ENCODE results near the gene NTMT1.
"Not testable (repeated sequence)": the region's sequence is repeated elsewhere in the genome, so short reads cannot be mapped to it uniquely, and the experiment has no call there.

Gene NTMT1, protein sequence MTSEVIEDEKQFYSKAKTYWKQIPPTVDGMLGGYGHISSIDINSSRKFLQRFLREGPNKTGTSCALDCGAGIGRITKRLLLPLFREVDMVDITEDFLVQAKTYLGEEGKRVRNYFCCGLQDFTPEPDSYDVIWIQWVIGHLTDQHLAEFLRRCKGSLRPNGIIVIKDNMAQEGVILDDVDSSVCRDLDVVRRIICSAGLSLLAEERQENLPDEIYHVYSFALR

DNA sequence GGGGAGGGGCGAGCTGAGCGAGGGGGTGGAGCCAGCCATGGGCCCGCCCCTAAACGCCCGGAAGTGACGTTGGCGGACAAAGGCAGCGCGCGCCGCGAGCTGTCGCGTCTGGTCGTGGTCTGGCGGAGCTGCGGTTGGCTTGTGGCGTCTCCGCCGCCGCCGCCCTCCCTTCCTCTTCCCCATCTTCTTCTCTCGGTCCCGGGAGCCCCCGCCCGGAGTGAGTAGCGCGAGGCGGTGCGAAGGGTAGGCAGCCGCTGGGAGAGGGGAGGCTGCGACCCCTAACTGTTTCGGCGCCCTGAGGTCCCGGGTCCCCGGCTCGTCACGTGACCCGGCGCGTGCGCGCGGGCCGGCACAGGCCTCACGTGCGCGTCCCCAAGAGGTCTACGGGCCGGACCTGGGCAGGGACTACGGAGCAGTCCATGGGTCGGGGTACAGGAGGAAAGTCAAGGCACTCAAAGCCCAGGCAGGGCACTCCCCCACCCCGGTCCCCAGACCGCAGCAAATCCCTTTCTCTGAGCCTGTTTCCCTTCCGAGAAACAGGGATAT lies at the start of gene NTMT1:
Gene NTMT1 (plus strand): TSS at position 85 of the 546 bp plus-strand sequence. CDS start 6,541 bp downstream, outside the sequence.
- peak in 1 of 2 experiments; percentile 79 for DNase-seq

DNA sequence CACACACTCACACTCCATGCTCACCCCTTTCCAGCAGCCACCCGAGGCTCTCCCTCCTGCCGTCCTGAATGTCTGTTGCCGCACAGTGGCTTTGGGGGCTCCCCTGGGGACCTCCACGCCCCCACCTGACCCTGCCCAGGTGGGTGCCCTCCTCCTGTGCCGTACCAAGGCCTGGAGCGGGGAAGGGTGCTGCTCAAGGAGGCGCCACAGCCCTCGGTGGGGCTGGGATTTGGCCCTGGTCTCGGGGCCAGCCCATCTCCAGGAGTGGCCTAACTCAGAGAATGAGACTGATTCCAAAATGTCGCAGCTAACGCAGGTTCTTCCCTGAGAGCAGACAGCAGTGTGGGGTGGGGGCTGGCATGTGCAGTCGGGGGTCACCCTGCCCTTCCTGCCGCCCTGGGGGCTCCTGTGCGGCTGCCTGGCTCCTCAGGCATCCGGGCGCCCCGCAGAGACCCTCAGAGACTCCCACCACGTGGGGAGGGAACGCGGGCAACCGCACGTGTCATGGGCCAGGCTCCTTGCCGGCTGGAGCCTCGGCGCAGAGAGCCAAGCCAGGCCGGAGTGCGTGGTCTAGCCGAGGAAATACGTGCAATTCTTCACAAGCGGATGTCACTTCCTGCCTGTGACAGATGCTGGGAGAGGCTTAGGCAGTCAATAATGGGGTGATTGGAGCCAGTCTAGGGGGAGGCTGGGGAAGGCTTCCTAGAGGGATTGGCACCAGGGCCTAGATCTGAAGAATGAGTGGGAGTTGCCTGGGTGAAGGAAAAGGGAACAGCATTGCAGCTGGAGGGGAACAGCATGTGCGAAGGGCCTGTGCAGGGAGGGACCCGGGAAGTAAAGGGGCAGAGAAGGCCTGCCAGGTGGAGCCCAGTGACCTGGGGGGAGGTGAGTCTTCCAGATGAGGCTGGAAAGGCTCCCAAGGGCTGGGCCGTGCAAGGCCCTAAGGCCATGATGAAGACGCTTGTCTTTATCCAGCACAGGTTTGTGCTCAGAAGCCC lies 49.1 kb upstream of the NTMT1 start:
- DNase-seq = no peak

DNA sequence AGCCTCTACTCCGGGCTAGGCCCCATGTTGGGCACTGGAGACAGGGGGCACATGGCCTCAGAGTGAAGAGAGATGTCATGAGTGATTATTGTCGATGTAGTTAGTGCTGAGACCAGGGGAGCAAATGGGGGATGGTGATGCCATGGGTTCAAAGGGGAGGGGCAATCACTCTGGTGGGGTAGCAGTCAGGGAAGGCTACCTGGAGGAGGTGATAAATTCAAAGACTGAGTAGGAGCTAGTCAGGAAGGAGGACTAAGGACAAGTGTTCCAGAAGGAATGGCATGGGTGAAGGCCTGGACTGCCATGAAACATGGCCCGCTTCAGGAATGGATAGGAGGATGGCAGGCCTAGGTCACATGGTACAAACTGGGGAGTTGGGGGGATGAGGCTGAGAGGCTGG lies 46.7 kb upstream of the NTMT1 start:
- no peak for DNase-seq

DNA sequence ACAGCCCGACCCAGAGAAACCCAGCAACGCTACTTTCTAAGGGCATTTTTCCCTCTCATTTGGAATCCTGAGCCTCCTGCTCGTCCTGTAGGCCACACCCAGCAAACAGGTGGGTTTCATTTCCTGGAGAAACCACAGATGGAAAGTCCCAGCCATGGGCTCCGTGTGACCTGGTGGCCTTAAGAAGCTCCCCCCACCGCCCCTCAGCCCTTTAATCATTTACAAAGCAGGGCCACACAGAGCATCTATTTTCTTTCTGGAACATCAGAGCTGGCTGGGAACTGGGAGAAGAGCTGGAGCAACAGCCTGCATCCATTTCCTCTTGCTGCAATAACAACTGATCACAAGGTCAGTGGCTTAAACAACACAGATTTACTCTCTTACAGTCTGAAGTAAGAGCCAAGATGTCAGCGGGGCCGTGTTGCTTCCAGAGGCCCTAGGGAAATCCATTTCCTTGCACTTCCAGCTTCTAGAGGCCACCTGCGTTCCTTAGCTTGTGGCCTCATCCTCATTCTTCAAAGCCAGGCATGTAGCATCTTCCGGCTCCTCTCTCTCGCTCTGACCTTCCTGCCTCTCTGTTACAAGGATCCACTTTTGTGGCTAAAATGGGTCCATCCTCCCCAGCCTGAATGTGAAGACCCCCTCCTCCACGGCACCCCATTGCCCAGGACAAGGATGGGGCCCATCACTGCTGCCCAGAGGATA lies 45.6 kb upstream of the NTMT1 start:
- no peak for DNase-seq

DNA sequence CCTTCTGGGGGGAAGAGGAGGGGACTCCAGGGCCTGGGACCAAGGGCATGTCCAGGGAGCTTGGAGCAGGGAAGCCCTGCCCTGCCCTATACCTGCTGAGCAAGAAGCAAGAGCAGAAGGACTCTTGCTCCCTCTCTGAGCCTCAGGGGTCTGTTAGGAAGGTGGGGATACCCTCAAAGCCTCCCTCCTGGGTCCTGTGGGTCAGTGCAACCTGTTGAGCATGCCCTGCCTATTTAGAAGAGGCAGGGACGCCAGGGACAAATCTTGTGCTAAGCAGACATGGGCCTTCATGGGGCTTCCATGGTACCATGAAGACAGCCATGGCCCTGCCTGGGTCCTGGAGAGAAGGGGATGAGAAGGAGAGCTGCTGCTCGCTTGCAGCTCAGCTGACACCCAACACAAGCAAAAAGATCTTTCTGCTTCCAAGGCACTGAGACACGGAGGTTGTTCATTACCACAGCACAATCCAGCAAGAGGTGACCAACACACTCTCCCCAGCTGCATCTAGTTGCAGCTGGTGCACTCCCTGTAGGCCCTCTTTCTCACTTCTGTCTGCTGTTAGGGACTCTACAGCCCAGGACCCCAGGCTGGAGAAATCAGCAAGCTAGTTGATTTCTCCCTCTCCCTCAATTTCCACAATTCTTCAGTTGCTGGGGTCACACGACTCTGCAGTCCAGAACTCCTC lies 44.3 kb upstream of the NTMT1 start:
- no peak for DNase-seq

DNA sequence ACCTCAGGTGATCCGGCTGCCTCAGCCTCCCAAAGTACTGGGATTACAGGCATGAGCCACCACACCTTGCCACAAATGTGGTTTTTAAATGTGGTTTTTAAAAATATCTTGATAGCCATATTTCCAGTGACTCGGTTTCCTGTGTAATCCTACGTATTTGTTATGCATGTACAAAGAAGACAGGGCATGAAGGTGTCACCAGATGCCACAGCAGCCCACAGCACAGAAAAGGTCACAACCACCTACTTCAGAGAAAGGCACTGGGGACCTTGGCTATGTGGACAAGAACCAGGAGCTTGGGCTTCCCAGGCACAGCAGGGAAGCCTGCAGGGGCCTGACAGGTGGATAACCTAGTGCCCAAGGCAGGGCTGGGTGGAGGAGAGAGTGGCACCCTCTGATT lies 43.1 kb upstream of the NTMT1 start:
- DNase-seq = no peak

DNA sequence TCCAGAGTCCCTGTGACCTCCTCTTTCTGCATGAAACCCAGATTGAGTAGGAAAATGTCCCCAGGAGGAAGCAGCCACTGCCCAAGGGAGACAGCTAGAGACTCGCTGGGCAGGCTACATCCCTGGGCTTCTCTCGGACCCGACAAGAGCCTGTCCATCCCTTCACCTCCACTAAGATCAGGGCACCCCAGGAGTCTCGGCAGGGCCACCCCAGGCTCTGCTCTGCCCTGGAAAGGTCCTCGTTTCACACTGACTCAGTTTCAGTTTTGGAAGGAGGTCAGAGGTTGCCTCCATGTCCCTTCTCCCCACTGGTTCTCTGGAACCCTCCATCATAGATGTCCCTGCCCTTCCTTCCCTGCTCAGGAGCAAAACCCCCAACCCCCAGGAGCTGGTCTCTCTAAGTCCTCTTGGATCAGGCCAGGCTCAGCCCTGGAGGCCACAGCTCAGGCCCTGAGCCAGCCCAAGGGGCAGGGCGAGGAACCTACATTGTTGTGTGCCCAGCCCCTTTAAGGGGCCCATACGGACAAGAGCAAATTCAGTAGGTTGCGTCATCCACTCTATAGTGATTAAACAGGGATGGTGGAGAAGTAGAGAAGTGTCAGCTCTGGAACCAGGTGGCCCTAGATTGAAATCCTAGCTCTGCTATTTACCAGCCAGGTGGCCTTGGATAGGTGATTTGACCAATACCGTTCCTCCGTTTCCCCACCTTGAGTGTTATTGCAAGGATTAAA lies 42.5 kb upstream of the NTMT1 start:
- no peak for DNase-seq

DNA sequence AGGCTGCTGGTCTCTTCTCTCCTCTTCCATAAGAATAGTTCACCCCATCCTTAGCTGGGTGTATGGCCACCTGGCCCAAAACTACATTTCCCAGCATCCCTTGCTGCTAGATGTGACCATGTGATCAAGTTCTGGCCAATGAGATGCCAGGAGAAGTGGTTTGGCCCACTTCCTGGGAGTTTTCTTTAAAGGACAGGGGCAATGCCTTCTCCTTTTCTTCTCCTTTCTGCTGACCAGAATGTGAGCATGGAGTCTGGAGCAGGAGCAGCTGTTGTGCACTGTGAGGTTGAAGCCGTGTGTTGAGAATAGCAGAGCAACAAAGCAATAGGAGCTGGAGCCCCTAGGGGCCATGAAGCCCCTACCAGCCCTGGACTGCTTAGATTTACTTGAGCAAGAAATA lies 41.8 kb upstream of the NTMT1 start:
- DNase-seq = peak in 1 of 2 experiments; percentile 28

DNA sequence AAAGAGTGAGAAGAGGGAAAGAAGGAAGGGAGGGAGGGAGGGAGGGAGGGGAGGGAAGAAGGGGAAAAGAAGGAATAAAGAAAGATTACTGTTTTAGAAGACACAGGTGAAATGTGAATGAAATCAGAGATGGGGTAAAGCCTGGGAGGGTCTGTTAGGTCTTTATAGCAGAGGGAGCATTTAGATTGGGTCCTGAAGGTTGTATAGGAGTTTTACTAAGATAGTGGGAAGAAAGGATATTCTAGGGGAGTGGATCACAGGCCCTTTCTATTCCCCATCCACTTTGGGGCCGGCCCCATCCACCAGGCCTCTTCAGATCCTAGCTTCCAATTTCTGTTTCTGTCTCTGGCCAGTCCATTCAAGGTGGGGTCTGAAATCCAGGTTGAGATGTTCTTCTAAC lies 40.6 kb upstream of the NTMT1 start:
- no peak for DNase-seq

DNA sequence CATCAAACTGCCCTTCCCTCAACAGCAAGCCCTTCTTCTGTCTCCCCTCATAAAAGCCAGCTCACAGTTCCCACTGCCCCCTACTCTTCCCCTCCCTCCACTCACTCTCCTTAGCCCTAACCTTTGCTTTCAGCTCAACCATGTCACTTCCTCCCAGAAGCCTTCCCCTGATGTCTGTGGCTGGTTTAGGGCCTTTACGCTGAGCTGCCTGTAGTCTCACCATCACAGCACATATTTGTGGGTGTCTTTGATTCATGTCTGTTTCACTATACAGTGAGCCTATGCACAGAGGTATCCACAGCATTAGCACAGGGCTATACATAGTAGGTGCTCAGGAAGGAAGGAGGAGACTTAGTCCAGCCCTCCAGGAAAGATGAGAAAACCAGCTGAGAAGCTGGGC lies 39.7 kb upstream of the NTMT1 start:
- DNase-seq = no peak

DNA sequence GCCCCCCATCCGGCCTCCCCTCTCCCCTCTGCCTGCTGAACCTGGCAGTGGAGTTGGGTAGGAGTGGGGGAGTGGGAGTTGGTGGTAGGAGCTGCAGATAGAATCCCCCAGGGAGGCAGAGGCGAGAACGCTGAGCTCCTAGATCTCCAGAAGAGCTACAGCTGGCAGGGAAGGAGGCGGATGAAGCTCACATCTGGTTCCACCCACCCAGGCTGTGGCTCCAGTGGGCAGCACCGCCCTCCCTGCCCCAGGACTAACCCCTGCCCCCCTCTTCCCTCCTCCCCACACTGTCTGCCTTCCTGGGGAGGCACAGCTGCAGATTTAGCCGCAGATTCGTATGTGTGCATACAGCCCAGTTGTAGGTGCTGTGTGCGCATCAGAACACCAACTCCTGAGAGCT lies 39.3 kb upstream of the NTMT1 start:
- DNase-seq = no peak

DNA sequence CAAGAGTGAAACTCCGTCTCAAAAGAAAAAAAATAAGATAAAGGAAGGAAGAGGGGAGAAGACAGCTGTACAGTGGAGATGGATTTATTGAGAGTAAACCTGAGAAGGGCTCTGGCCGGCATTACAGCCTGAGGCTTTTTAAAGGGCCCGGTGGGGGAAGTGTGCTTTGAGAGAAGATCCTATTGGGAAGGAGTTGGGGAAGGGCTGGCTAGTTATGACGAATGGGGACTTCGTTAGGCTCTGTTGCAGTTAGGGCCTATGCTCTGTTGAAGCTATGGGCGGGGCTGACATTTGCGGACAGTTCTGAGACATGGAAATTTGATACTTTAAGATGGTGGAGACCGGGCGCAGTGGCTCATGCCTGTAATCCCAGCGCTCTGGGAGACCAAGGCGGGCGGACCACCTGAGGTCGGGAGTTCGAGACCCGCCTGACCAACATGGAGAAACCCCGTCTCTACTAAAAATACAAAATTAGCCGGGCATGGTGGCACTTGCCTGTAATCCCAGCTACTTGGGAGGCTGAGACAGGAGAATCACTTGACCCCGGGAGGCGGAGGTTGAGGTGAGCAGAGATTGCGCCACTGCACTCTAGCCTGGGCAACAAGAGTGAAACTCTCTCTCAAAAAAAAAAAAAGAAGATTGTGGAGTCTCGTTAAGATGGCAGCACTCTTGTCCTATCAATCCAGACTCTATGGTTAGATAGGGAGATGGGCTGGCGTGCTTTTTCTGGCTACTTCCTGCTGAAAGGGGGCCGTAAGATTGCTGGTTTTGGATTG lies 38.3 kb upstream of the NTMT1 start:
- no peak for DNase-seq

DNA sequence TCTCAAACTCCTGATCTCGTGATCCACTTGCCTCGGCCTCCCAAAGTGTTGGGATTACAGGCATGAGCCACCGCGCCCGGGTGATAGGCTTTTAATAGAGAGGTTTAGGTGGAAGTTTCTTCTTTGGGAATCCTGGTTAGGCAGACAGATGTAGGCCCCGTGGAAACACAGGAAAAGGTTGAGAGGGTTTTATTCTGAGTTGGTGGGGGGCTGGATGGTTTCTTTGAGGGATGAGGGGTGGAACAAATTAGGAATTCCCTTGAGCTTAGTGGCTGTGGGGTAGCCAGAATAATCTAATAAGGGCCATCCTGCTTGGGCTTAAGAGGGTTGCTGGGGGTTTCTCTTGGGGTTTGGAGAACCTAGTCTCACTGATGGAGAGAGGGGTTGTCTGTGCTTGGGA lies 35.5 kb upstream of the NTMT1 start:
- DNase-seq = no peak

DNA sequence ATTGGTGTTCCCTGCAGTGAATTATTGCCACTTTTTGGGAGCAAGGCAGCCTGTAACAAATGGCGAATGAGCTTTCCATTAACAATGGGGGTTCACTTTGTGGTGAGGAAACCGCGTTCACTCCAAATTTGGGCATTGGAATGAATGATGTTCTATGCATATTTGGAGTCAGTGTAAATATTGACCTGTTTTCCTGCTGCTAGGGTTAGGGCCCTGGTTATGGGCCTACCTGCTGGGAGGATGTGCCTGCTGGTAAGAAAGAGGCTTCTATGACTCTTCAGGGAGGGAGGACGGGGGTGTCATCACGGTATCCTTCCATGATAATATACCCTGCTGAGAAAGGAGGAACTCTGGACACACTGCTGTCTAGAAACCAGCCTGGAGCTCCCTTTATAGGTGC lies 34.0 kb upstream of the NTMT1 start:
- no peak for DNase-seq

DNA sequence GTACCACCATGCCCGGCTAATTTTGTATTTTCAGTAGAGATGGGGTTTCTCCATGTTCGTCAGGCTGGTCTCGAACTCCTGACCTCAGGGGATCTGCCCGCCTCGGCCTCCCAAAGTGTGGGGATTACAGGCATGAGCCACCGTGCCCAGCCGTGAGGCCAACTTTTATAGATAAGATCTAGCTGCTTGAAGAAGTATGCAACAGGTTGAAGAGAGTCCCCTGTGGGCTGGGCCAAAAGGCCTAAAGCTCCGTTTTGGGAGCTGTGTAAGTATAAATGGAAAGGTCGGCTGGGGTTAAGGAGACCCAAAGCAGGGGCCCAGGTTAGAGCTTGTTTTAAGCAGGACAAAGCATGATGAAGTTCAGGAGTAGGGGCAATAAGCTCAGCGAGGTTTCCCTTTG lies 33.2 kb upstream of the NTMT1 start:
- not testable (repeated sequence) for DNase-seq

DNA sequence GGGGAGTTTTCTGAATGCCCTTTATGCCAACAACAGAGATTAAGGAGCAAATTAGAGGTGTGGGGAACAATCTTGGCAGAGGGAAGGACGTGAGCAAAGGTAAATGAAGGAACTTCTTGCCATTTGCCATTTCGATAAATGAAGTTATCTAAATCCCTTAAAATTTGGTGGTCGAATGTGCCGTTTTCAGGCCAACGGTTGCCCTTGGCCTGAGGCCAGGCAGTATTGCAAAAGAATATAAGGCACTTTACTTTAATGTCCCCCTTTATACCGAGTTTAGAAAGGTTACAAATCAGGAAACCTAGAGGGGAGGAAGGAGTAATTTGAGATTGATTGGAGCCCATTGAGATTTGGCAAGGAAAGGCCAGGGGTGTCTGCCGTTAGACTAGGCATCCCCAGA lies 31.3 kb upstream of the NTMT1 start:
- no peak for DNase-seq

DNA sequence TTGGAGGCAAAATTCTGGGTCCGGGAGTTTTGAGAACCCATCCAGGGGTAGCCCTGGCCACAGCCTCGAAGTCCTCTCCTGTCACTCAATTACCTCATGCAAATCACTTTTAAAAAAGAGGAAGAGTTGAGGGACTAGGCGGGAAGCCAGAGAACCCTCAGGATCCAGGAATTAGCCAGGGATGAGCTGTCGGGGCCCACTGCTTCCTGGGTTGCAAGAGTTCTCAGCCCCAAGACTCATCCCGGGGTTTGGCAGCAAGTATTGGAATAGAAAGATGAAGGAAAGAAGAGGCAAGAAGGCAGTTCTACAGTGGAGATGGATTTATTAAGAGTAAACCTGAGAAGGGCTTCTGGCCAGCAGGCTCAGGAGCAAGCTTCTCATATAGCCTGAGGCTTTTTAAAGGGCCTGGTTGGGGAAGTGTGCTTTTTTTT lies 30.6 kb upstream of the NTMT1 start:
- no peak for DNase-seq

DNA sequence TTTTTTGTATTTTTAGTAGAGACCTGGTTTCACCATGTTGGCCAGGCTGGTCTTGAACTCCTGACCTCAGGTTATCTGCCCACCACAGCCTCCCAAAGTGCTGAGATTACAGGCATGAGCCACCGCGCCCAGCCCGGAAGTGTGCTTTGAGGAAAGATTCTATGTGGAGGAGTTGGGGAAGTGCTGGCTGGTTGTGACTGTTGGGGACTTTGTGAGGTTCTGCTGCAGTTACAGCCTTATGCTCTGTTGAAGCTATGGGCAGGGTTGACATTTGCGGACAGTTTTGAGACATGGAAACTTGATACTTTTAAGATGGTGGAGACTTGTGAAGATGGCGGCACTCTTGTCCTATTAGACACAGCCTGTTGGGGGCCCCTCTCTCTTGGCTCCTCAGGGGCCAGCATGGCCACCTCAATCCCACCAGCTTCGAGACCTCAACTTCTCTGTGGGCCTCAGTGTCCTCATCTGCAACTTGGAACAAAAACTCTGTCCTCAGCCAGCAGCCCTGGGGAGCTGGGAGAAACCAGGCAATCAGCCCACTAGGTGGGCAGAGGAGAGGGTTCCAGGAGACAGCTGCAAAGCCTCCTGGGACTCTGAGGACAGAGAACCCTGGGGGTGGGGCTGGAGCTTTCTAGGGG lies 29.9 kb upstream of the NTMT1 start:
- no peak for DNase-seq

DNA sequence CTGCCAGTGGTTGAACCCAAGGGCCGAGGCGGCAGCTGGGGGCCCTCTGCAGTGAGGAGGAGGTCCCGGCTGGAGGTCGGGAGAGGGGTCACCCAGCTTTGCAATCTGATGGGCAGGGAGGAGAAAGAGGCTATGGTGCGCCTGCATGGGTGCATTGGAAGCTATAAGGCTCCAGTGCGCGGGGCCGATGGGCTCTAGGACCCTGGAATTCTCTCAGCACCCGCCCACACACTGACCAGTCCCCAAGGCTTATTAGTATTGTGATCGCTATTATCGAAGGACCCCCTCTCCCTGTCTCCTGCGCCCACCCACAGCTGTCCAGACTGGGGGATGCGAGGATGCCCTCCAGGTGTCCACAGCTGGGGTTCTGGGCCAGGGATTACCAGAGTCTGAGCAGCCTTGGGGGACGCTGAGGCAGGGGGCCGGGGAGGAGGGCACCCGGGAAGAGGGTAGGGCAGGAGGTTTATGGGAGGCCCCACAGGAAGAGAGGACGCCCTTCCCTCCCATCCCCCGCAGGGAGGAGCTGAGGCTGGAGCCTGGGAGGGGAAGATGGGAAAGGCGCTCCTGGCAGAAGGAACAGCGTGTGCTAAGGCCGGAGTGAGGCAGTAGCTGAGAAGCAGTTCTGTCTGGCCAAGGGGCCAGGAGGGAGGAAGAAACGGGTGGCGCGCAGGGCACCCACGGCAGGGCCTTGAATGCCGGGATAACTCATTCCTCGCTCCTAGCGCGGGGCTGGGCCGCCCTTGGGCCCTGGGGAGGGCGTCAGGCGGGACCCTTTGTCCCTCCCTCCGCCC lies 29.2 kb upstream of the NTMT1 start:
- no peak for DNase-seq
